HG03095 (cell line): Measurements from ENCODE around the gene SUSD6.
"Not testable (repeated sequence)": the region's sequence is repeated elsewhere in the genome, so short reads cannot be mapped to it uniquely, and the experiment has no call there.

Experiments
- ATAC-seq: cut with Tn5 transposase; IDR thresholded peaks from one replicate; pipeline ENCODE4 v1.9.1; 2021; ENCODE audit warnings: moderate library complexity; ENCODE audit not compliant: unreplicated experiment

The SUSD6 gene

GRCh38 chr14:69711065-69711464 is 99.7 kb downstream of the SUSD6 start:
- no peak for ATAC-seq

GRCh38 chr14:69711477-69711876 is 100.1 kb downstream of the SUSD6 start:
- ATAC-seq, result no peak

GRCh38 chr14:69711881-69712560 is 100.6 kb downstream of the SUSD6 start:
- no peak for ATAC-seq

GRCh38 chr14:69712599-69713088 is 101.2 kb downstream of the SUSD6 start:
- ATAC-seq, result no peak

- no peak for ATAC-seq
Measured at GRCh38 chr14:69713209-69713781, 101.9 kb downstream of the SUSD6 start.

- ATAC-seq, result no peak
Measured at GRCh38 chr14:69713993-69714679, 102.7 kb downstream of the SUSD6 start.

- no peak for ATAC-seq
Measured at GRCh38 chr14:69715725-69716477, 104.5 kb downstream of the SUSD6 start.

- no peak for ATAC-seq
Measured at GRCh38 chr14:69716478-69717187, 105.2 kb downstream of the SUSD6 start.

- ATAC-seq, result not testable (repeated sequence)
Measured at GRCh38 chr14:69718614-69719013, 107.2 kb downstream of the SUSD6 start.

GRCh38 chr14:69719501-69719951 is 108.1 kb downstream of the SUSD6 start:
- no peak for ATAC-seq

GRCh38 chr14:69720912-69721311 is 109.5 kb downstream of the SUSD6 start:
- ATAC-seq, result no peak

- ATAC-seq, result peak; percentile 72
Measured at GRCh38 chr14:69726761-69727511, 115.5 kb downstream of the SUSD6 start.

- ATAC-seq, result no peak
Measured at GRCh38 chr14:69727860-69728259, 116.5 kb downstream of the SUSD6 start.

- not testable (repeated sequence) for ATAC-seq
Measured at GRCh38 chr14:69731919-69732598, 120.7 kb downstream of the SUSD6 start.

- ATAC-seq, result not testable (repeated sequence)
Measured at GRCh38 chr14:69736405-69736804, 125.0 kb downstream of the SUSD6 start.

GRCh38 chr14:69741055-69741454 is 129.7 kb downstream of the SUSD6 start:
- no peak for ATAC-seq

GRCh38 chr14:69749956-69750355 is 138.6 kb downstream of the SUSD6 start:
- ATAC-seq, result no peak

- no peak for ATAC-seq
Measured at GRCh38 chr14:69750495-69750894, 139.1 kb downstream of the SUSD6 start.

GRCh38 chr14:69752773-69753172 is 141.4 kb downstream of the SUSD6 start:
- ATAC-seq, result no peak
